ENCODE data around the gene LRP1.

GRCh38 chr12:57229634-57230380, 101.5 kb downstream of the LRP1 start, which contains the start of gene SHMT2:
- TF ChIP-seq CTCF (IDR thresholded peaks at IDR 0.05), result no peak
- no peak for TF ChIP-seq POLR2A (IDR thresholded peaks at IDR 0.05)
